Testis (tissue), 2 donors: ENCODE measurements around the gene COL4A1.

Experiments
- CTCF ChIP-seq, 3 experiments: fragments of 450-650 bp in 2 of 3; fragments of 200-600 bp in 1 of 3; sonication (generic) in 1 of 3; IDR thresholded peaks; one replicate each; pipeline ENCODE4 v1.5.1; 2016 to 2019; ENCODE audit warnings: antibody characterized with exemption in 3 of 3, mild to moderate bottlenecking in 2 of 3, moderate library complexity in 1 of 3
- POLR2A ChIP-seq: fragments of 450-650 bp; IDR thresholded peaks from one replicate; pipeline ENCODE4 v1.6.1; 2017; ENCODE audit warnings: antibody characterized with exemption, mild to moderate bottlenecking, moderate library complexity

- TF ChIP-seq POLR2A: no peak
- no peak for TF ChIP-seq CTCF (IDR thresholded peaks at IDR 0.05)
These were observed 120.6 kb downstream of the COL4A1 start for GRCh38 chr13:110186231-110186855.
